GM19099 (cell line): Measurements from ENCODE around the gene NDUFAF5.

ENCODE experiments used
- POLR2A ChIP-seq: IDR thresholded peaks from 3 replicates; pipeline ENCODE4 v1.6.1; 2011; ENCODE audit warnings: low read depth; ENCODE audit not compliant: insufficient read length; ENCODE audit errors: extremely low read depth

The NDUFAF5 gene

DNA sequence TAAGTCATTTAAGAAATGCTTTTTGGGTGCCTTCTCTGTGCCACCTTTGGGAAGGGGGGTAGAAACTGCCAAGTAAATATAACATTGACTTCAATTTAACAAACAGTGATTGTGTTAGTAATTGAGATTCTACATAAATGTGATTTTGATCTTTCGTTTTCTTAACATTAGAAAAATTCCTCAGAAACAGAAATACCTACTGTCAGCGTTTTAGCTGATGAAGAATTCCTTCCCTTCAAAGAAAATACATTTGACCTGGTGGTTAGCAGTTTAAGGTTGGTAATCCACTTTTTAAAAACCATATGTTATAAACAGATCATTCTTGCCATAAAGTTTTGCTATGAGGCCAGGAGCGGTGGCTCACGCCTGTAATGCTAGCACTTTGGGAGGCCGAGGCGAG is 9.8 kb downstream of the NDUFAF5 start:
- TF ChIP-seq POLR2A: no peak

DNA sequence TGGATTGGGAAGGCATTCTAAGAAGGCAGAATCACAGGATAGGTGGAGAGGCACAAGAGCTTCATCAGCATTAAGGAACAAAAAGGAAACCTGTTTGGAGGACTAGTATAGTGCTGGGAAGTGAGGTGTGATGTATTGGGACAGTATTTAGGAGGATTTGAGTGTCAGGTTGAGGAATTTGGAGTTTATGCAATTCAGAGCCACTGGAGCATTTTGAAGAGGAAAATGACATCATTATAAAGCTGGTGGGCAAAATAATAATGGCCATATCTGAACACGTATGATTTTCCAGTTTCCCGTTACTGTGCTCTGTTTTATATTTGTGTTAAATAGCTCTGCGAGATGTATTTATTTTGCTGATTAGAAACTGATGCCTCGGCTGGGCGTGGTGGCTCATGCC is 14.2 kb downstream of the NDUFAF5 start:
- TF ChIP-seq POLR2A: no peak

DNA sequence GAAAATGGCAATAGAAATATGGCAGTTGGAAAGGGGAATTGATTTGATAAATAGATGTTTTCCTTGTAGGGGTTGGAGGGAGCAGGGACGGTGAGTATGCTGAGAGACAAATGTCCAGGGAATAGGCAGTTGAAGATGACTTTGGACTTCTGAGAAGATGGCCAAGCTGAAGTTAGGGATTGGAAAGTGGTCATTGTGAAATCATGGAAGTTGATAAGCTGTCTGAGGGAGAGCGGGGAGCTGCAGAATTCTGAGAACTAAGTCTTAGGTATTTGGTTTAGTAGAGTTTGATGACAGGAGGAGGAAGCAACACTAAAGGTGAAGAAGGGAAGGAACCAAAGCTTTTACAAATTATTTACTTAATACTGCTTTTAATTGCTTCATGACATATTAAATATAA is 15.1 kb downstream of the NDUFAF5 start:
- no peak for TF ChIP-seq POLR2A

DNA sequence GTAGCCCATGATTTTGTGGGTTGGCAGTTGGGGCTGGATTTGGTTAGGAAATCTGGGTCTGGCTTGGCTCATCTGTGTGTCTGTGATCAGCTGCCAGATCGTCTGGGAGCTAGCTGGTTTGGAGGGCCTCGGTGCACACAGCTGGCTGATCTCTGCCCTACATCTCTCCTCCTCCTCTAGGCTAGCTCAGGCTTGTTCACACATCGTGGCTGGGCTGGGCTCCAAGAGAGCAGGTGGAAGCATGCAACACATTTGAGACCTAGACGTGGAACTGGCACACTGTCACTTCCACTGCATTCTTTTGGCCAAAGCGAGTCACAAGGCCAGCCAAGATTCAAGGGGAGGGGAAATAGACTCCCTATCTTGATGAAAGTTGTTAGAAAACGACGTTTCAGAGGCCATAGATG is 15.9 kb downstream of the NDUFAF5 start:
- TF ChIP-seq POLR2A: no peak

DNA sequence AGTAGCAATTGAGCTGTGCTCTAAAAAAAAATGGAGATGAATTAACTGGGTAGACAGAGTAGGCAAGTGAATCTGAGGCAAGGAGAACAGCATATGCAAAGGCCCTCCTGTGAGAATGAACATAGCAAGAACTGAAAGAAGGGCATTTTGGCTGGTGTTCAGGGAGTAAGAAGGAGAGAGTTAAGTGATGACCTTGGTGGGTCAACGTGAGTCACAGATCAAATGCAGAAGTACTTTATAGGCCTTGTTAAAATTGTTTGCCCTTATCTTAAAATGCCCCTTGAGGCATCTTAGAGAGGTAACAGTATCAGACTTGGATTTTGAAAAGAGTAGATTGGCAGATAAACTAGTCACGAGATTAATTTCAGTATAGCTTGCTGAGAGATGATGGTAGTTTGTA is 24.5 kb downstream of the NDUFAF5 start:
- TF ChIP-seq POLR2A: no peak

DNA sequence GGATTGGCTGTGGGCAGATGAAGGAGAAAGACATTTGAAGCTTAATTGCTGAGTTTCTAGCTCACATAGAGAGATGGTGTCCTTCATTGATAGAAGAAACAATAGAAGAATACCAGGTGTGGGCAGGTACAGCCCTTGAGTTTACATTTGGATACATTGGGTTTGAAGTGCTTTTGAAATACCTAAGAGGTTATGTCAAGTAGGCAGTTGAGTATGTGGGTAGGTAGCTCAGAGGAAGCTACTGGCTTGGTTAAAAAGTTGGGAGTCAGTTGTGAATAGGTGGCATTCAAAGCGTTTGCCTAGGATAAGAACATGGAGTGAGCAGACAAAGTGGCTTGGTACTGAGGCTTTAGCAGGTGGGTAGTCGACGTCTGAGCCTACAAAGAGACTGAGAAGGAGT is 25.0 kb downstream of the NDUFAF5 start:
- no peak for TF ChIP-seq POLR2A

DNA sequence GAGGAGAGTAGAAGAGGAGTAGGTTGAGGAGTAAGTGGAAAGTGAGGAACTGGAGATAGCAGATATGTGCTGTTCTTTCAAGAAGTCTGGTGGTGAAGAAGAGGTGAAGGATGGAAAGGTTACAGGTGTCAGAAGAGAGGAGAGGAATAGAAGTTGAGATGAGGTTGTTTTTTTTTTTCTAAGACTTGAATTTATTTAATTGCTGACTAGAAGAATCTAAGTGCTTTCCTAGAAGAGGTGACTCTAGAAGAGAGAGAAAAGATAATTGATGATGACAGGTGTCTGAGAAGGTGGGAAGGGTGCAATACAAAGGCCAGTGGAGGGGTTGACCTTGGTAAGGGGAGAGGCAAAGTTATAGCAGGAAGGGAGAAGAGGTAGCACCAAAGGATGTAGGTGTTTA is 25.6 kb downstream of the NDUFAF5 start:
- TF ChIP-seq POLR2A: no peak

DNA sequence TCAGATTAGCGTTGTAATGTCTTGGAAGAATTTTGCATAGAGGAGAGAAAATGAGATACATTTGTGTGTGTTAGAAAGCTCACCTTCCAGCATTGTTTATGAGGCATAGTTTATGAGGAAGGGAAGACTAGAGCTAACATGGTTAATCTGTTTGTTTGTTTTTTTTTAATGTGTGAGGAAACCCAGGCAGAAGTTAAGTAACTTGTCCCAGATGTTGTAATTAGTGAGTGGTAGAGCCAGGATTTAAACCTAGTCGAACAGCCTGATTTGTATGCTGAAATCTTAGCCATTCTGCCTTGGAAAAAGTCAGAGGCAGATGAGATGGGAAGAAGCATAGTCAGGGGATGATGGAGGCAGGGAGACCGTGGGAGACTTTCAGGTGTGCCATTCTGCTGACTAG is 29.1 kb downstream of the NDUFAF5 start:
- TF ChIP-seq POLR2A: no peak

DNA sequence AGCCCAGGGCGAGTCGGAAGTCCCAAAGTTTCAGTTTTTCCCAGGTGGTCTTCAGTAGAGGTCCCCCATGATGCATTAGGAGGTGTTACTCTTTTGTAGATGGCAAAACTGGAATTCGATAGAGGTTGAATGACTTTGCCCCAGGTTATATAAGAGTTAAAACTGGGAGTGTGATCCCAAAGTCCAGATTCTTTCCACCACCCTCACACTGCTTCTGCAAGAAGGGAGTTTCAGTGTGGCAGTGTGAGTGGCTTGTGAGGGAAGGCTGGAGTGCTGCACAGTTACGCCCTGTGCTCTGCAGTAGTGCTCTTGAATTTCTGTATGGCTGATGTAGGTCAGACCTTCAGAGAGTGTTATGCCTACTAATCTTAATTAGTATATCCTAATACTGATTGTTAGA is 29.8 kb downstream of the NDUFAF5 start:
- TF ChIP-seq POLR2A: no peak

DNA sequence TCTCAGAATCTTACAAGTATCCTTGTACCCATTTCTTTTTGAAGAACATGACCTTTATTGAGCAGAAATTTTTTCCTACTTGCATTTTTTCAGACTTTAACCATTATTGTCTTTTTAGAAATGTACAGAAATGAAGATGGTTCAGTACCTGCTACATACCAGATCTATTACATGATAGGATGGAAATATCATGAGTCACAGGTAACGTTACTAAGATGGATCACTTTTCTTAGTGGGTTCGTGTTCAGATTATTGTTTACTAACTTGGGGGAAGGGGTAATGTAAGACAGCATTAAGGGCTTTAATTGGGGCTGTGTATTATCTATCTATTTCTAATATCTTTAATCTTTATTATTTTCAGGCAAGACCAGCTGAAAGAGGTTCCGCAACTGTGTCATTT is 31.9 kb downstream of the NDUFAF5 start:
- TF ChIP-seq POLR2A: no peak

DNA sequence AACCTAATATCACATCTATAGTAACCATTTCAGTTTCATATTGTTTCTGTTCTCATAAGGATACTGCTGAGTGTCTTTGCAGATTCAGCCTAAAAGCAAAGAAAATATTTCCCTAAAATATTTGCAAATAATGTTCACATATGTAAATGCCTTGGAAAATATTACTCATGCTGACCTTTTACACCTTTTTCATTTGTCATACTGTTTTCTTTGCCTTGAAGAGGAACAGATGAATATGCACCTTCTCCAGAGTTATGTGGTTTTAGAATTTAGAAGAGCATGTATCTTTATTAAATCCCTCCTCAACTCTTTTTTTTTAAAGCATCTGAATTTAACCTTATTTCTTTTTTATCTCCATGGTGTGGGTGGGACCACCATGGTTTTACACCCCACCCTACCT is 32.5 kb downstream of the NDUFAF5 start:
- TF ChIP-seq POLR2A: no peak

DNA sequence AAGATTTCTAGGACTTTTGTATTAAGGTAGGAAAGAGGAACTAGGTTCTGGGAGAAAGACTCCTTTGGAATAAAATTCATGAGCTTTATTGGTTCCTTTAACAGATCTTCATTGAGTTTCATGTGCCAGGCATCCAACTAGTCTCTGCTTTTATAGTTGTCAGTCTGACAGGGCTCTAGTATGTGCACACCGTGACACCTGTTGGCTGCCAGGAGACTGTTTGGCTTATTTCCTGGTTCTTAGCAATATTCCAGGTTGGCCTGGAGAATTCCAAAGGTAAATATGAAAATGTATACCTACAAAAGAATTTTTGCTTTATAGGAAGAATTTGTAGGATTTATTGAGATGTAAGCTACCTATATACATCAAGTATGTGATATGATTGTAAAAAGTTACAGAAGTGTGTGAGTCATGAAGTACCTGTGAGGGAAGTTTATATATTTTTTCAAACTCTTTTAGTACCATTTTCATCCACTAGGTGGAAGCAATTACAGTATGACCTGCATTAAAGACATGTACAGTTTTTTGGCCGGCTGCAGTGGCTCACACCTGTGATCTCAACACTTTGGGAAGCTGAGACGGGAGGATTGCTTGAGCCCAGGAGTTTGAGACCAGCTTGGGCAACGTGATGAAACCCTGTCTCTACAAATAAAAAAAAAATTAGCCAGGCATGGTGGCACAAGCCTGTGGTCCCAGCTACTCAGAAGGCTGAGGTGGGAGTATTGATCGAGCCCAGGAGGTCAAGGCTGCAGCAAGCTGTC is 35.2 kb downstream of the NDUFAF5 start:
- TF ChIP-seq POLR2A: no peak

DNA sequence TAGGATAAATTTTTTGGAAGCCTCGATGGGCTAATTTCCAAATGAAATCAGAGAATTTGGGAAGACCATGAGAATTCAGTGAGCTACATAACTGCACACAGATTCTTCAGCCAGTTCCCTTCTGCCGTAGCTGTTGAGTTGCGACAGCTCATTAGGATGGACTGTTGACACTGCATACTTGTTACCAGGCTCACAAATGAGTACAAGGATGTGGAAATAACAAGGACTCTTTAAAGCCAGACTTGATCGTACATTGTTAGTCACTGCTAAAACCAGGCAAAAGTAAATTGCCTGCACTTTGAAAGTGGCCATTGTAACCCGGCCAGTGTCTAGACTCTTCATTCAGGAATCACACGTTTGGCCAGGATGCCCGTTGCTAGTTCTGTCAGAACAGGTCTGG is 37.0 kb downstream of the NDUFAF5 start:
- TF ChIP-seq POLR2A: no peak

DNA sequence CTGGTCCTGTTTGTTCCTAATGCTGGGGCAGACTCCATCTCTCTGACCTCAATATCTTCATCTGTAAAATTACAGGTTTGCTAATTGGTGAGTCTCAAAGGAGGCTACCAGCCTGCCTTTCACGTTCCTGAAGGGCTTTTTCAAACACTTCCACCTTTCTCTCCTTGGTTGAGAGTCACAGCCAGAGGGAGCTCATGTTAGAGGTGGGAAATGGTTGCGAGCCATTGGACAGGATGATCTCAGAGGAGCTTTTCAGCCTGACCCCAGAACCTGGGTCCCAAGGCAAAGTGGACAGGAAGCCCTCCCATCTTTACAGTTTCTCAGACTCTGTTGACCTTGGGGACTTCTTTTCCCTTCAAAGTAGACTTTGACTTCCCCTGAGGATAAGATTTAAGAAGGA is 37.6 kb downstream of the NDUFAF5 start:
- no peak for TF ChIP-seq POLR2A

DNA sequence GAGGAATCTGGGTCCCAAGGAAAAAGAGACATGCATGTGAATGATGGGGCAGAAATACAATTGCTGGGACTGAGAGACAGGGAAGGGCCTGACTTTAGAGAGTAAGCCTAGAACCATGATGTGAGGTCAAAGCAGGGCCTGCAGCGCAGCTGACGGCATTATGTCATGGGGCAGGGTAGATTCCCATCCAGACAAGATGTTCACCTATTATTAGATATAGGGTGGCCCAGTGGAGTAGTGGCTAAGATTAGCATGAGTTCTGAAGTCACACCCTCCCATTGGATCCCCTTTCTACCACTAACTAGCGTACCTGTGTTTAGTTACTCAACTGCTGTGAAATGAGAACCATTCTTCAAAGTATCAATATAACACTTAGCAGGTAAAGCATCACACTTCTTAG is 39.6 kb downstream of the NDUFAF5 start:
- no peak for TF ChIP-seq POLR2A

DNA sequence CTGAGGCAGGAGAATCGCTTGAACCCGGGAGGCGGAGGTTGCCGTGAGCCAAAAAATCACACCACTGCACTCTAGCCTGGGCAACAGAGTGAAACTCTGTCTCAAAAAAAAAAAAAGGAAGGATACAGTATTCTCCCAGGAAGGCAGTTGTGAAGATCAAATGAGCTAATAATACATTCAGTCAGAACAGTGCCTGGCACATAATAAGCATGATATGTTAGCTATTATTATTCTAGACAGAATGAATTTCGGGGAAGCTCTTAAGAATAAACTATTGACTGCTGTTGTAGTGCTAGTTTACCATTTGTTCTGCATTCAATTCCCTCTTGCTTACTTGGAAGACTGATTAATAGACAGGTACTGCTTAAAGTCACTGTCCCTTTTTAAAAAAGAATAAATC is 40.6 kb downstream of the NDUFAF5 start:
- no peak for TF ChIP-seq POLR2A

DNA sequence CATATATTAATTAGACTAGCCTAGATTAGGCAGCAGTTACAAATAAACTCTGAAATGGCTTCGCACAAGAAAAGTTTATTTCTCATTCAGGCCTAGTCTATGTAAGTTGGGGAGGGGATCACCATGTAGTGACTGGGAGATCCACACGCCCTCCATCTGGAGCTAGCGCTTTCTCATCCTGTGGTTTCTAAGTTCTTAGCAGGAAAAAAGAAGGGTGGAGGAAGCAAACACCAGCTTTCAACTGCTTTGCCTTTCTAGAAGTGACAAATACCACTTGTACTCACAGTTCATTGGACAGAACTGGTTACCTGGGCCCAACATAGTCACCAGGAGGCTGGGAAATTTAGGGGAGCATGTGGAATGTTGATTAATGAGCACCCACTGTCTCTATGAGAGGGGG is 46.6 kb downstream of the NDUFAF5 start:
- no peak for TF ChIP-seq POLR2A
